Measurements from ENCODE around the gene DERL3.

Gene DERL3

GRCh38 chr22:23837496-23837859 lies 1.3 kb downstream of the DERL3 start:
- H3K9me3 Mint-ChIP-seq: no peaks in the 10 kb centered on the region
- H3K27ac Mint-ChIP-seq: no peak overlapping the region
- H3K4me3 Mint-ChIP-seq: peak overlapping the region; percentile 96 to 97
- ATAC-seq (no peak), DNase-seq (no peak)
- peaks cover 28% of the 10 kb centered on the region for H3K4me1 Mint-ChIP-seq
- H3K27me3 Mint-ChIP-seq: peaks cover 7% of the 10 kb centered on the region

- Mint-ChIP-seq H3K9me3 (no peaks in the 10 kb centered on the region), H3K4me3 (peak overlapping the region; percentile 16 to 96), H3K27ac (no peak overlapping the region), H3K27me3 (peaks cover 7% of the 10 kb centered on the region), H3K4me1 (peaks cover 28% of the 10 kb centered on the region)
- DNase-seq (no peak), ATAC-seq (no peak)
Measured at GRCh38 chr22:23836692-23837495, 1.9 kb downstream of the DERL3 start.

- Mint-ChIP-seq H3K4me3 (no peak overlapping the region), H3K9me3 (no peaks in the 10 kb centered on the region), H3K4me1 (peaks cover 28% of the 10 kb centered on the region), H3K27ac (no peak overlapping the region), H3K27me3 (peaks cover 7% of the 10 kb centered on the region)
- no peak for ATAC-seq
- DNase-seq: no peak
Measured at GRCh38 chr22:23836281-23836680, 2.5 kb downstream of the DERL3 start.

GRCh38 chr22:23835484-23836144 lies 3.2 kb downstream of the DERL3 start:
- ATAC-seq (no peak), DNase-seq (no peak)
- Mint-ChIP-seq H3K27me3 (peaks cover 7% of the 10 kb centered on the region), H3K4me3 (no peak overlapping the region), H3K9me3 (no peaks in the 10 kb centered on the region), H3K27ac (peak overlapping the region in 1 of 2 donors; percentile 10), H3K4me1 (peaks cover 28% of the 10 kb centered on the region)

- H3K4me1 Mint-ChIP-seq: peaks cover 28% of the 10 kb centered on the region
- H3K27me3 Mint-ChIP-seq: peaks cover 5% of the 10 kb centered on the region
- H3K9me3 Mint-ChIP-seq: no peaks in the 10 kb centered on the region
- DNase-seq: no peak
- no peak overlapping the region for H3K27ac Mint-ChIP-seq
- no peak for ATAC-seq
- no peak overlapping the region for H3K4me3 Mint-ChIP-seq
Measured at GRCh38 chr22:23834793-23835483, 3.9 kb downstream of the DERL3 start.

- H3K9me3 Mint-ChIP-seq: no peaks in the 10 kb centered on the region
- H3K4me1 Mint-ChIP-seq: peaks cover 23% of the 10 kb centered on the region
- H3K27ac Mint-ChIP-seq: no peak overlapping the region
Measured at GRCh38 chr22:23834406-23834792, 4.4 kb downstream of the DERL3 start.

GRCh38 chr22:23833911-23834317 lies 4.9 kb downstream of the DERL3 start:
- Mint-ChIP-seq H3K4me3 (no peak overlapping the region), H3K4me1 (peaks cover 18% of the 10 kb centered on the region), H3K9me3 (no peaks in the 10 kb centered on the region), H3K27me3 (no peaks in the 10 kb centered on the region), H3K27ac (no peak overlapping the region)
- DNase-seq: no peak
- ATAC-seq: no peak

More at GRCh38 chr22:23834406-23834792, 4.4 kb downstream of the DERL3 start:
- ATAC-seq: no peak
- Mint-ChIP-seq H3K4me3 (no peak overlapping the region), H3K27me3 (no peaks in the 10 kb centered on the region)
- DNase-seq: no peak

GRCh38 chr22:23833017-23833751 lies 5.6 kb downstream of the DERL3 start:
- H3K4me3 Mint-ChIP-seq: no peak overlapping the region
- ATAC-seq: no peak
- H3K9me3 Mint-ChIP-seq: no peaks in the 10 kb centered on the region
- H3K4me1 Mint-ChIP-seq: peaks cover 12% of the 10 kb centered on the region
- no peak for DNase-seq
- no peak overlapping the region for H3K27ac Mint-ChIP-seq
- no peaks in the 10 kb centered on the region for H3K27me3 Mint-ChIP-seq

- Mint-ChIP-seq H3K27me3 (no peaks in the 10 kb centered on the region), H3K9me3 (no peaks in the 10 kb centered on the region), H3K4me1 (peaks cover 4% of the 10 kb centered on the region), H3K27ac (peak overlapping the region in 1 of 2 donors; percentile 7), H3K4me3 (no peak overlapping the region)
- ATAC-seq (no peak), DNase-seq (no peak)
Measured at GRCh38 chr22:23832226-23833016, 6.4 kb downstream of the DERL3 start.

- Mint-ChIP-seq H3K27me3 (no peaks in the 10 kb centered on the region), H3K27ac (no peak overlapping the region), H3K9me3 (no peaks in the 10 kb centered on the region), H3K4me3 (no peak overlapping the region), H3K4me1 (no peaks in the 10 kb centered on the region)
- DNase-seq (no peak), ATAC-seq (no peak)
Measured at GRCh38 chr22:23831781-23832180, 7.0 kb downstream of the DERL3 start.

- ATAC-seq: no peak
Measured at GRCh38 chr22:23831261-23831660, 7.5 kb downstream of the DERL3 start.

GRCh38 chr22:23829845-23830372 lies 8.9 kb downstream of the DERL3 start:
- H3K4me1 Mint-ChIP-seq: peaks cover 13% of the 10 kb centered on the region
- DNase-seq (no peak), ATAC-seq (no peak)
- peak overlapping the region in 1 of 2 donors; percentile 5 for H3K27ac Mint-ChIP-seq
- no peak overlapping the region for H3K4me3 Mint-ChIP-seq
- H3K9me3 Mint-ChIP-seq: no peaks in the 10 kb centered on the region
- no peaks in the 10 kb centered on the region for H3K27me3 Mint-ChIP-seq

More at GRCh38 chr22:23831261-23831660, 7.5 kb downstream of the DERL3 start:
- Mint-ChIP-seq H3K4me3 (no peak overlapping the region), H3K27ac (no peak overlapping the region), H3K4me1 (peaks cover 3% of the 10 kb centered on the region), H3K27me3 (no peaks in the 10 kb centered on the region), H3K9me3 (no peaks in the 10 kb centered on the region)
- DNase-seq: no peak

- Mint-ChIP-seq H3K4me1 (peaks cover 13% of the 10 kb centered on the region), H3K9me3 (no peaks in the 10 kb centered on the region), H3K4me3 (no peak overlapping the region), H3K27me3 (no peaks in the 10 kb centered on the region), H3K27ac (peak overlapping the region in 1 of 2 donors; percentile 56)
- DNase-seq (no peak), ATAC-seq (no peak)
Measured at GRCh38 chr22:23828800-23829680, 9.8 kb downstream of the DERL3 start.

Data from stimulated activated naive CD8-positive, alpha-beta T cell treated with anti-CD3 and anti-CD28 coated beads, Interleukin-15, amount 100 ng/mL, for 72 hours (primary cell).